Dedifferentiated amniotic fluid mesenchymal stem cell (primary cell): ENCODE data around the gene HOXD10.

Source experiments
- DNase-seq: peaks from one replicate; pipeline ENCODE4 v3.0.0-alpha.2; 2016; ENCODE audit errors: extremely low spot score

HOXD10 gene

DNA sequence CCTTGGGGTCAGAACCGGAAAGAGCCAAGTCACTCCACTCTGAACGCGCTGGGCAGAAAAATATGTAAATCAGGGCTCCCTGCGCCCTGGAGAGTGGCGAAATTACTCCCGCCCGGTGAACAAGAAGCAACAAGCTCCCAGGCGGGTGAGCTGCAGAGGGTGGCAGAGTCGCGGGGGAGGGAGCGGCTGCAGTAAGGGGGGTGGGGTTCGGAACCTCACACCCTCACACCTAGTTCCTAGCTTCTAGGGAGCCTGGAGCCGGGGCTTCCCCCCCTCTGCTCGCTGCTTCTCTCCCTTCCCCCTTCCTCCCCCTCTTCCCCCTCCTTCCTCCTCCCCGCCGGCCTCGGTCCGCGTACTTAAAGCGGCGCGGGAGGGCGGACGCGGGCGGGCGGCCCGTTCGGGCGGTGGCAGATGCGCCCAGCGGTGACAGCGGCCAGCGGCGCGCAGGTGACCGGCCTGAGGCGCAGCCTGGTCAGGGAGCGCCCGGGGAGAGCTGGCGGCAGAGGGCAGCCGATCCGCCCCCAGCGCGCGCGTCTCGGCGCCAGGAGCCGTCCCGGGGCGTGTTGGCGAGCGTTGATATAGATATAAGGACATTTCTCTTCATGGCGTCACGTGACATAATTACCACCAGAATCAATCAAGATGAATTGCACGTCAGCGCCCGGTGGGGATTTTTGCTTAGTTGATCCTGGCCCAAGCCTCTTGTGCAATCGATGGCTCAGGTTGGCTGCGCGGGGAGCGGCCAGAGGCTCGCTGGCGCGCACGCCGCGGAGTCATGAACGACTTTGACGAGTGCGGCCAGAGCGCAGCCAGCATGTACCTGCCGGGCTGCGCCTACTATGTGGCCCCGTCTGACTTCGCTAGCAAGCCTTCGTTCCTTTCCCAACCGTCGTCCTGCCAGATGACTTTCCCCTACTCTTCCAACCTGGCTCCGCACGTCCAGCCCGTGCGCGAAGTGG is 9.7 kb upstream of the HOXD10 start, which contains the start of gene HOXD11:
Gene HOXD11 (plus strand): TSS at position 700 of the 959 bp plus-strand sequence. CDS start 76 bp downstream, at position 776.
- no peak for DNase-seq

DNA sequence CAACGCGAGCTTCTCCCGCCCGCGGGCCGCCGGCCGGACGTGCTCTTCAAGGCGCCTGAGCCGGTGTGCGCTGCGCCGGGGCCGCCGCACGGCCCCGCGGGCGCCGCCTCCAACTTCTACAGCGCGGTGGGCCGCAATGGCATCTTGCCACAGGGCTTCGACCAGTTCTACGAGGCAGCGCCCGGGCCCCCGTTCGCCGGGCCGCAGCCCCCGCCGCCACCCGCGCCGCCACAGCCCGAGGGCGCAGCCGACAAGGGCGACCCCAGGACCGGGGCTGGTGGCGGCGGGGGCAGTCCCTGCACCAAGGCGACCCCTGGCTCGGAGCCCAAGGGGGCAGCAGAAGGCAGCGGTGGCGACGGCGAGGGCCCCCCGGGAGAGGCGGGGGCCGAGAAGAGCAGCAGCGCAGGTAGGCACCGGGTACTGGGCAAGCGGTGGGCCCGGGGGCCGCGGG is 8.8 kb upstream of the HOXD10 start:
- DNase-seq = no peak

DNA sequence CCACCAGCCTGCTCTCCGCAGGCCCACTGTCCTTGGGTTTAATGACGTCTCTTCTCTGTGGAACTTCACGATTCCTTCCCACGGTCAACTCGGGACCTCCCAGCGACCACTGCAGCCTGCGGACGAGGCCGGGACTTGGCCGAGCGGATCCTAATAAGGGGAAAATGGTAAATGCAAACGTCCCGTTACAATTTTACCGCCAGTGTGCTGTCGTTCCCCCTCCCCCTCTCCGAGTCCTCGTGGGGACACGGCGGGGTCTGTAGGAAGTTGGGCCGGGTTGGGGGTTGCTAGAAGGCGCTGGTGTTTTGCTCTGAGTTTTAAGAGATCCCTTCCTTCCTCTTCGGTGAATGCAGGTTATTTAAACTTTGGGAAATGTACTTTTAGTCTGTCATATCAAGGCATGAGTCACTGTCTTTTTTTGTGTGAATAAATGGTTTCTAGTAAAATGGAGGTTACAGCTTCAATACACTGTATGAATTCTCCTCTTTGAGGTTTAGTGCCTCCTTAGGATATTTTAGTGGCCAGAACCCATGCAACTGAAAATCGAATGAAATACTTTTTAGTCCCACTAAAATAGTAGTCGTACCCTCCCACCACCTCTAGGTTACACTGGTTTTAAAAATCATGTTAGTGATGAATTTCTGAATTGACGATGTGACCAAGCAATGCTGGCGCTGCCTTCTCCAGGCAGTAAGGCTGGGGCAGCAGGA is 7.2 kb upstream of the HOXD10 start:
- no peak for DNase-seq

DNA sequence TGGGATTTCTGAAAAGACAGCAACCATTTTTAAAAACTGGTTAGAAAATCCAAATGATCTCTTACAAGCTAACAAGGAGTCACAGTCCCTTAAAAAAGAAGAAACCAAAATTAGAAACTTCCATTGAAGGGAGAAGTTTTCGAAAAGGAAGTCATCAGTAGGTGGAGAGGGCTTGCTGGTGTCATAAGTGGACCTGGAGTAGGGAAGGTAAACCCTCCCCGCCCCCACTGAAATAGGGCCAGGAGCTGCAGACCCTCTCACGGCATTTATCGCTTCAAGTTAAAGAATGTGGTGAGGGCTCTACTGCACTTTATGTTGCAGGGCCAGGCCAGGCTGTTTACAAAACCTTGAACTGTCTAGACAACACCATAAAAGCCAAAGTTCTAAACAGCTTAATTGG is 6.6 kb upstream of the HOXD10 start:
- DNase-seq = no peak

DNA sequence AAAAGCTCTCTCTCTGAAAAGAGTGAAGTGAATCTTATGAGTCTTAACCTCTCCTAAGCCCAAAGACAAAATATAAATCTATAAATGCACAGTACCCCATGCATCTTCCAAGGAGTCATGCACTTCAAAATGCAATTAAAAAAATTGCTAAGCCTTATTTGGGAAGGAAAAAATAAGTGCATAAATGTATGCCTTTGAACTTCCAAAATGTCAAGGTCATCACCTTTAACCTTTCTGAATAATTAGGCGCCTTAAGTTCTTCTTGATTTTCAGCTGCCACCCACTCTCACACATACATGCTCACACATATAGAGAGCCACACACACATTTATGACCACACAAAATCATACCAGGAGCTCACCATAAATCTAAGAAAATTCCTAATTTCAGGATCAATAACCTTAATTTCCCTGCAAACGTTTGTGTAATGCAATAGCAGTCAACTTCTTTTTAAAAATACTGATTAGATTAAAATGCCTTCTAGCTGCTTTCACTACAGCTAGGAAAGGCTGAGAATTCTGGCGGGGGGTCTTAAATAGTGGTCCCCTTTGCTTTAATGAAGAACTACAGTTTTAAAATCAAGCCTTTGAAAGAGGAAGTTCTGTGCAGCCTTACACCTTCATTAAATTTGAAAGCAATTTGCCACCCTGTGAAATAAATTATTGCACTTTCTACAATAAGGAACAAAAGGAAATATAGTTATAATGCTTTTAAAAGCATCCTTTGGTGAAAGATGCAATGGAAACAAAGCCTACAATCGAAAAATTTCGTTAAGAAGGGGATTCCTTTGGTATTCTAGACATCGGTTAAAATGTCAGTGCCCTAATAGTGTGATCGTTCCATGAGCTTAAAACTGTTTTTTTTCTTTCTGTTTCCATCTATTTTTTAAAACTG is 5.9 kb upstream of the HOXD10 start:
- DNase-seq = no peak

DNA sequence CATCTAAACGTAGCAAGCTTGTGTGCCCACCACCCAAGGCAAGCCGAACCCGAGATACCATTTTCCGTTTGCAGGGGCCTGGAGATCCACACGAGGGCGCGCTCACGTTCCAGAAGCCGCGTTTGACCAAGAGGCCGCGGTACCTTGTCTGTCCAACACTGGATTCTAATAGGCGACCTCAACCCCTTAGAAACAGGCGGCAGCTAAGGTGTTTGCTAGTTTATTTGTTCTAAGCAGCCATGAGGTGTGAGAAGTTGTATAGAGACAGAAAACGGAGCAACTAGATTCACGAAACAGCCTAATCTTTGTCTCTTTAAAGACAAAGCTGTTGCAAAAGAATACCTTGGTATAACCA is 5.3 kb upstream of the HOXD10 start:
- no peak for DNase-seq

DNA sequence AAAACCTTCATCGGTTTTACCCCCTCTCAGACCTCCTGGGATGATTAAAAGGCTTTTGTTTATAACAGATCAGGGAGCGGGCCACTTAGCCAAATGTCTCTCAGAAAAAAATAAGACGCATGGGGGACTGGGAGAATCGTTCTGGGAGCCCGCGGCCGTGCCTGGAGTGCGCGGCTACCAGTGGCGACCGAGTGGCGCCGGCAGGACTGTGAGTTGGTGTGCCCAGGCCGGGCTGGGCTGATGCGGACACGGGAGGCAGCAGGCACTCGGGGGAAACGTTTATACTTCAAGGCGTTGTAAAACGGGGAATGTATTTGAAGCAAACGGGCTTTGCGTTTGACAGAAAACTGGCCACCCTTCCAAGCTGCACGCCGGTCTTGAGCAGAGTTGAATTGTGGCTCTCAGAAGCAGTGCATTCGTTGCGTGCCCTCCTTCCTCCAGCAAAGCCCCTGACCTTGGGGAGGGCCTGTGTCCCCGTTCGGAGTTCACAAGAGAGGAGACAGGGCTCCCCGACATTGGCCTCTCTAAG is 4.7 kb upstream of the HOXD10 start:
- DNase-seq = no peak

DNA sequence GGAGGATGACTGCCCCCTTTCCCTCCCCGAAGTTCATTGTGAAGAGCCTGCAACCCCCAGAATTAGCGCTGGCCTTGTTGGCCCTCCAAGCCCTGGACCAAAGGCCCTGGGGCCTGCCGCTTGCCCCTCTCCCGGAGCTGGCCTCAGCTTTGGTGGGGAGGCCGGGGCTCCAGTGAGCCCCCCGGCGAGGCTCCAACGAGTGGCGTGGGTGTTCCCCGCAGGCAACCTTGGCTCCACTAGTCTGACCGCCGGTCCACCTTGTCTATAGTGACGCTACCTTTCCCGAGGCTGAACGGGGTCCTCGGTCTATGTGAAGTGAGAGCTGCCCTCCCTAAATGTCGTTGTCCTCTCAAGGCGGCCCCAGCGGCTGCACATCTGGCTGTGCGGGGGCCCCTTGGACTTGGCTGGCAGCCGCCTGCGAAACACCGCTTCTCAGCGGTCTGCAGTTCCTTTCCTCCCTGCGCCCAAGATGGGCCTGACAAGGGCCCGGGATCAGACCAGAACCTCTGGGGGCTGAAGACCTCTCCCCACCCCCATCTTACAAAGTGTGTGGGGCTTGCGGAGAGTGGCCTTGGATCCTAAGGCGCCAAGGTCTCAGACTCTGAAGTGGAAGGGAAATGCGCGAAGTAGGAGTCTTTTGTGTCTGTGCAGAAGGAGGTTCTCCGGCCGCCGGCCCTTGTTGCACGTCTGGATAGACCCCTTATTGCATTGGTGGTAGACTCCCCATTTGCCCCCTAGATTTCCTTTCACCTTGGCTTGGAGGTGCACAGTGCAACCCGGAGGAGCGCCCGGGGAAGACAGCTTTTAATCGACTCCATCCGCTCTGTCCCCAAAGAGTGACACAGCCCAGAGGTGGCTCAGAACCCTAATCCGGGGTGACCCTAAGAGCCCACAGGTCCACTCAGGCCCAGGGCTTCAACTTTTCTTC is 3.9 kb upstream of the HOXD10 start:
- no peak for DNase-seq

DNA sequence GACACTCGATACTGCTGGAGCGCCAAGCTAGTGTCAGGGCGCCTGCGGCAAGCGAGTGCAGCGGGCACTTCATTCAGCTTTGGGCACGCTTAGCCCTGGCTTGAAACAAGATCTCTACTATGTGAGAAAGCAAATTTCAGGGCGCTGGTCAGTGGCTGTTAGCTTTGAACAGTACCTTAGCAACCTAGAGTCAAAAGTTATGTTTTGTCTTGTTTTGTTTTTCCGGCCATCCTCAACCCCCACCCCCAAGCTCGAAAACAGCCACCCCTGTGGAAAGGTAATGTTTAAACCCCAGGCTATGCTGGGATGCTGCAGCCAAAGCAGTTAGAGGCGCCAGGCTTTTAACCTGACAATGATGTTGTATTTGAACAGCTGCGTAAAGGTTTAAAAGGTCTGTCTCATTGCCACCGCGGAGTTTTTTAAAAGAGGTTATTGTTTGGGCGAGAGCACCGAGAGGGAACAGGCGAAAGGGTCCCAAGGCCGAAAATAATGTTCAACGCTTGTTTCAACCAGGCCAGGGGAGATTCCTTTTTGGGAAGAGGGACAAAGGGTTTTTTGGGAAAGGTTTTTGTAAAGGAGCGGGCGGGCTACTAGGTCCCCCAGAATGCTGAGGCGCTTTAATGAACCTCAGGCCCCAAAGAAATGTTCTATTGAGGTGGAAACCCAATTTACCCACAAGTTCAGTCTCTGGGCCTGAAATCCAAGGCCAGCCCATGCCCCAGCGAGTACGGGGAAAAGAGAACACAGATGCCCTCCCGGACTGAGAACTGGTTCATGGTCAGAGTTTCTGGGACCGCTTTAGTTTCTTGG is 2.3 kb upstream of the HOXD10 start:
- DNase-seq = no peak

DNA sequence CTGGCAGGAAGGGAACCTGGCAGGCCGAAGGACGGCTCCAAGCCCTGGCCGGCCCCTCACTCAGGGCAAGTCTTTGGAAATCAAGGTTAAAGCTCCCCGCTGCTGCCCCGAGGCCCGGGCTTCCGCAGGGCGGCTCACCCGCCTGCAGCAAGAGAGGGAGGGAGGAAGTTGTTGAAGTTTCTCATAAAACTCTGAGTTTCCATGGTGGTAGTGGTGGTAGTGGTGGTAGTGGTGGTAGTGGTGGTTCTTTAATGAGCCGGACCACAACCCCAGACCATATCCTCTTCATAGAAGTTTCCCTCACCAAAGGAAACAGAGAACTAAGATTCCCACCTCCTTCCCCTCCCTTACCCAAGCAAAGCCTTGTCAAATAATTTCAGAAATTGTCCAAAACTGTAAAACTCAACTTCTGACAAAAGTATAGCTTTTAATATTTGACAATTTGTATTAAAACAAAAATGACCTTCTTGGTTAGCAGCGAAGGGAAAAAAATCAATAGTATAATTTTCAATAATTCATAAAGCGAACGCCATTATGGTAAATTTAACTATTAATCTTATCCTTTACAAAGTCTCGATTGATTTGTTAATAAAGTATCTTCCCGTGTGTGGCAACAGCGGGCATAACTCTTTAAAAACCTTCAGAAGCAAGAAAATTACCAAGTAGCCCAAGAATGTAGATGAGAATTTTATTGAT is 1.5 kb upstream of the HOXD10 start:
- no peak for DNase-seq

DNA sequence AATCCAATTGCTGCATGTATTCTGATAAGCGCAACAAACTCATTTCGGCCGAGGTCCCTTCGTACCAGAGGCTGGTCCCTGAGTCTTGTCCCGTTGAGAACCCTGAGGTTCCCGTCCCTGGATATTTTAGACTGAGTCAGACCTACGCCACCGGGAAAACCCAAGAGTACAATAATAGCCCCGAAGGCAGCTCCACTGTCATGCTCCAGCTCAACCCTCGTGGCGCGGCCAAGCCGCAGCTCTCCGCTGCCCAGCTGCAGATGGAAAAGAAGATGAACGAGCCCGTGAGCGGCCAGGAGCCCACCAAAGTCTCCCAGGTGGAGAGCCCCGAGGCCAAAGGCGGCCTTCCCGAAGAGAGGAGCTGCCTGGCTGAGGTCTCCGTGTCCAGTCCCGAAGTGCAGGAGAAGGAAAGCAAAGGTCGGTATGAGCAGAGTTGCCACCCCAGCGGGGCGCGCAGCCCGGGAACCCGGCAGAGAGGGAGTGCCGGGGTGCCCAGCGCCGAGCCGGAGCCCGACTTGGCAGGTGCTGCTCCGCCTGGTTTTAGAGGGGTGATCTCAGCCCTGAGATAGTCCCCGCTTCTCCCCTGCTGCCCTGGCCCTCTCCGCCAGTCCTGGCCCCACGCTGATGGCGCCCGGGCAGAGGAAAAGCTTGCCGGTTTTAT is 714 bp downstream of the HOXD10 start:
- DNase-seq = no peak

DNA sequence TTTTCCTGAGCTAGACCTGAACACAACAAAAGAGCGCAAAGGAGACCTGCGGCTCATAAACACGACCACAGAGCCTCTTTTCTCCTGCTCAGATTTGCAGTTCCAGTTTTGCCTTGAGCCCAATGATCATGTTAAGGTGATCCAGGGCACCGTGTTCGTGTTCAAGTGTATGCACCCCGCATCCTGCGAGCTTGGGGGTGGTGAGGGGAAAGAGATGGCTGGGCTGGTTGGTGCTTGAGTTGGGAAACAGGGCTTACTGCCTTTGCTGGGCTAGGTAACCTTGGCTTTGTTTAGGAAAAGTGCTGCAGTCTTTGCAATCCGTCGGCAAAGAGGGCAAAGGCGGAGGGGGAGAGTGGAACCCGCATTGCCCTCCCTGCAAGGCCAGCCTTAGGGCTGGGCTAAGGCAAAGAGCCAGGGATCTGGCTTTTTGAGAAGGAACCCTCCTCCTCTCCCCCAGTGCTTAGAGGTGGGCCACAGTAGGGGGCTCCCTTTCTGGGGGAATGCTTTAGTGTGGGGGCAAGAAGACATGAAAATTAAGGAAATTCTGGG is 1.3 kb downstream of the HOXD10 start:
- DNase-seq = no peak

DNA sequence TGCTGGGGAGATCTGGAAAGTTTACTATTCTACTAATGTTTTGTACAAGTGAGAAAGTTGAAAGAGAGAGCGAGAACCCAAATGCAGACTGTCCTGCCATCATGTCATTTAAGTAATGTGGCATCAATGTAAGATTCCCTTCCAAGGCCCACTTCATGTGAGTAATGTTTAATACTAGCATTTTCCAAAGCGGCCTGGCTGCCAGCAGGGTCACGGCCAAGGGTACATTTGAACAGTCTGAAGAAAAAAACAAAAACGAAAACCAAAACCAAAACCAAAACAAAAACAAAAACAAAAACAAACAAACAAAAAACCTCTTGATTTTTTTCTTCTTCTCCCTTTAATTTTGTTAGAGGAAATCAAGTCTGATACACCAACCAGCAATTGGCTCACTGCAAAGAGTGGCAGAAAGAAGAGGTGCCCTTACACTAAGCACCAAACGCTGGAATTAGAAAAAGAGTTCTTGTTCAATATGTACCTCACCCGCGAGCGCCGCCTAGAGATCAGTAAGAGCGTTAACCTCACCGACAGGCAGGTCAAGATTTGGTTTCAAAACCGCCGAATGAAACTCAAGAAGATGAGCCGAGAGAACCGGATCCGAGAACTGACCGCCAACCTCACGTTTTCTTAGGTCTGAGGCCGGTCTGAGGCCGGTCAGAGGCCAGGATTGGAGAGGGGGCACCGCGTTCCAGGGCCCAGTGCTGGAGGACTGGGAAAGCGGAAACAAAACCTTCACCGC is 2.2 kb downstream of the HOXD10 start:
- DNase-seq = no peak

DNA sequence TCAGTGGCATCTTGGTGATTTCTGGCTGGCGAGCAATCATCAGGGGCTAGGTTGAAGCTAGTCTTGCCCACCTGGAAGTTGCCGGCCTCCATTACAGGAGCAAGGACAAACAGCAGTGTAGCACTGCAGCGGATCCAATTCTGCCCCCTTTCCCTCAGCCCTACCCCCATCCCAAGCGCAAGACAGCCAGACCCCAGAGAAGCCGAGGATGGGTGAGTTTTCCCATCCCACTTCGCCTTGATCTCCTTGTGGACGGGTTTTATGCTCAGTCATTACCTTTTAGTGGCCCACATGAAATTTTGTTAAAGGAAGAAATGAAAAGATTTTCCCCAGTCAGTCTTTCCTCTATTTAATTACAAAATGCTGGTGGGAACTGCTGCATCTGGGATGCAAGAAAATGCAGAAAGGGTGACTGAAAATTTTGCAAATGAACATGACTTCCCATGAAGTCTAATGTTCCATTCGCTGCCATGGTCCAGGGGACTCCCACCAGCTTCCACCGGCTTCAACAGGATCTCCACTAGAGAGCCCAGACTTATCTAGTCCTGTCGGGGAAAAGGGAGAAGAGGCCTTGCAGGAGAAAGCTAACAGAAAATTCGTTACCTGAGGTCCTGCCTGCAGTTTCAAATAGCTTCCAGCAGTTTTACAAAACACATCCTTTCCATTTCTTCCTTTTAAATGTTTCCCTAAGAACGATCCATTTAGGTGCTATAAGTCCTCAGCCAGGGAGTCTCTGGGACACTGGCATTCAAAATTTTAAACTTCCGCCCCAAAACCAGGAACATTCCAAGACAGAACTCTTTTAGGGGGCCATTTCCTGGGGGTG is 4.0 kb downstream of the HOXD10 start:
- DNase-seq = no peak

DNA sequence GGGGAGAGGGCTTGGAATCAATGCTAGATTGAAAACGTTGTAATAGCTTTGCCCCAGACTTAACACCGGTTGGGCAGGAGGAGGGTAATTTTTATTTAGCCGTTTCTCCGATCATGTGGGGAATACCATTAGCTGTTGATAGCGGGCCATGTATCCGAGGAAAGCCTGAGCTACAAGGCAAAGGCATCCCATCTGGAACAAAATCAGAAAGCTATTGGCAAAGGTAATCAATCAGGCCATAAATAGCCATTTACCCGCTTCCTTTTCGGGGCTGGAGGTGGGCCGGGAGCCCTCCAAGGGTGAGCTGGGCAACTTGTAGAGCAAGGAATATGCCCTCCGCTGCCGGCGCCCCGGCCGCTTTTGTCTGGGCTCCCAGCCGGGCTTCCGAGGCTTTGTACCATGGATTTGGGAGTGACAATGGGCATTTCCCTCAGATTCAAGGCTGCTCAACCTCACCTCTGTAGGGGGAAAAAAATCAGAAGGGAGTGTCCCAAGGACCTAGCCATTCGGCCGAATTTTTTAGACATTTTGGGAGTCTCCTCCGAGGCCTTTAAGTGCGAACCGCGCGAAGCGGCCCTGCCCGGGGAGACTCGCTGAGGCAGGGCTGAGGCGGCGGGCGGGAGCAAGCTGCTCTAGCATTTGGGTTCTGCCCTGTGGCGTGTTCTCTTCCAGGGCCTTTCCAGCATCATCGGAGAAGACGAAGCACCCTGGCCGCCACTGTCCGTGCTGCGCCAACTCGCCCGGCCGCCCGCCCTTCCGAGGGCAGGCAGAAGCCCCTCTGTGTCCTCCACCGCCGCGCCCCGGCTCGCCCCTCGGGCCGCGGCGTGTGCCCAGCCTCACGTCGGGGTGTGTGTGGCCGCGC is 4.8 kb downstream of the HOXD10 start:
- DNase-seq = no peak
